GM12878 (cell line): Measurements from ENCODE around the gene PPP1CA. TPM values are rescaled to one million over a fixed set of nuclear protein-coding genes. Genes with fewer than 3 reads are reported as not detected.

Experiments used
- ATAC-seq: fragments of 200-7000 bp; cut with Tn5 transposase; 3 replicates; pipeline ENCODE4 v1.9.1; 2020; ENCODE audit warnings: mild to moderate bottlenecking, moderate library complexity
- BruUV-seq: library from RNA; stranded (reverse); fragments of 400-500 nt; replicated peaks from 2 replicates; lab custom pipeline; 2021; lab: Mats Ljungman, UMichigan
- CTCF ChIA-PET: fragments of 300-600 bp; sonication (Branson Sonifier 250); formaldehyde crosslinking; extraction: SDS; loops from one replicate; lab custom pipeline; 2021; ENCODE audit warnings: inconsistent platforms; lab: Yijun Ruan, JAX
- POLR2A ChIA-PET: fragments of 350-600 bp; formaldehyde crosslinking; extraction: SDS; loops from one replicate; lab custom pipeline; 2021; ENCODE audit warnings: inconsistent platforms; lab: Charles Lee
- RAD21 ChIA-PET: fragments of 300-600 bp; sonication (Branson Sonifier 250); formaldehyde crosslinking; loops from one replicate; lab custom pipeline; 2023; ENCODE audit warnings: antibody characterized with exemption; ENCODE audit not compliant: unreplicated experiment; lab: Charles Lee
- SMC1A ChIA-PET: fragments of 300-600 bp; sonication (Branson Sonifier 250); formaldehyde crosslinking; loops from one replicate; lab custom pipeline; 2023; ENCODE audit not compliant: unreplicated experiment, uncharacterized antibody; lab: Charles Lee
- DNase-seq: peaks from one replicate; pipeline ENCODE4 v3.0.0-alpha.2; 2011; ENCODE audit warnings: low read depth, low spot score
- FAIRE-seq: peaks from 3 replicates; lab custom pipeline; 2011; peaks lifted over from hg19 to GRCh38; lab: Jason Lieb, UNC
- H2AFZ ChIP-seq: 2 replicates; pipeline ENCODE4 v1.6.0; 2011; ENCODE audit warnings: low read depth, low read length, control low read depth; ENCODE audit not compliant: control insufficient read depth
- H3K27ac ChIP-seq: 2 replicates; pipeline ENCODE4 v1.5.1; 2011; ENCODE audit warnings: control low read depth; ENCODE audit not compliant: control insufficient read depth, insufficient read depth
- H3K27me3 ChIP-seq, 2 experiments: replicated peaks in 1 of 2; 2 replicates each; pipeline versions ENCODE4 v1.6.0 to v1.6.1; 2011; ENCODE audit warnings: low read length in 1 of 2; ENCODE audit not compliant: control insufficient read depth in 2 of 2, insufficient read depth in 2 of 2
- H3K36me3 ChIP-seq, 2 experiments: 2 replicates each; pipeline ENCODE4 v1.5.1; 2011; ENCODE audit warnings: low read length in 1 of 2; ENCODE audit not compliant: control insufficient read depth in 2 of 2, insufficient read depth in 2 of 2
- H3K4me1 ChIP-seq: 2 replicates; pipeline ENCODE4 v1.6.1; 2011; ENCODE audit warnings: mild to moderate bottlenecking, low read length, moderate library complexity, mixed read lengths; ENCODE audit not compliant: control insufficient read depth, insufficient read depth
- H3K4me2 ChIP-seq: 2 replicates; pipeline ENCODE4 v1.6.0; 2011; ENCODE audit warnings: control low read depth; ENCODE audit not compliant: control insufficient read depth, insufficient read depth
- H3K4me3 ChIP-seq: fragments of 200-600 bp; sonication (generic); 2 replicates; pipeline ENCODE4 v1.5.1; 2016
- H3K79me2 ChIP-seq: 2 replicates; pipeline ENCODE4 v1.6.0; 2011; ENCODE audit warnings: low read length; ENCODE audit not compliant: control insufficient read depth, insufficient read depth
- H3K9ac ChIP-seq: 2 replicates; pipeline ENCODE4 v1.8.0; 2011; ENCODE audit warnings: low read length, control low read depth, mixed read lengths; ENCODE audit not compliant: control insufficient read depth, insufficient read depth
- H3K9me3 ChIP-seq: replicated peaks from 3 replicates; pipeline ENCODE4 v1.5.1; 2011; ENCODE audit warnings: mild to moderate bottlenecking, low read length; ENCODE audit not compliant: control insufficient read depth, insufficient read depth
- H4K20me1 ChIP-seq: 2 replicates; pipeline ENCODE4 v1.6.0; 2011; ENCODE audit not compliant: control insufficient read depth, insufficient read depth
- GATAD2B ChIP-seq: fragments of 450-650 bp; conservative IDR thresholded peaks from 2 replicates; pipeline ENCODE4 v1.6.1; 2017; ENCODE audit warnings: low read depth, mild to moderate bottlenecking, moderate library complexity
- MXI1 ChIP-seq: fragments of 150-350 bp; IDR thresholded peaks from 2 replicates; pipeline ENCODE4 v1.6.1; 2011; ENCODE audit warnings: low read depth, mild to moderate bottlenecking, inconsistent platforms, low read length, improper control_type of control experiment
- RFX5 ChIP-seq: IDR thresholded peaks from 2 replicates; pipeline ENCODE4 v1.6.1; 2011; ENCODE audit warnings: low read depth, low read length, improper control_type of control experiment
- SMAD5 ChIP-seq: IDR thresholded peaks from 2 replicates; pipeline ENCODE4 v1.6.1; 2016; ENCODE audit warnings: antibody characterized with exemption, low read depth
- SREBF2 ChIP-seq: IDR thresholded peaks from 2 replicates; pipeline ENCODE4 v1.6.1; 2012; ENCODE audit warnings: mild to moderate bottlenecking, low read length
- WGBS: methylation state at CpG from one replicate; pipeline ENCODE4 v1.1.6; 2016; ENCODE audit warnings: low lambda C conversion rate; ENCODE audit not compliant: insufficient replicate concordance, insufficient coverage; ENCODE audit errors: missing lambda C conversion rate; 5-methylcytosine and 5-hydroxymethylcytosine counted together
- in situ Hi-C: fragments of 300-500 bp; cut with MboI; formaldehyde crosslinking; loops from 9 replicates; pipeline ENCODE4 v1.14.3; 2018; ENCODE audit warnings: mixed read lengths
- intact Hi-C: fragments of 100-400 bp; cut with micrococcal nuclease; formaldehyde crosslinking; loops from one replicate; pipeline ENCODE4 v1.14.2; 2022; ENCODE audit not compliant: unreplicated experiment
- polyA plus RNA-seq, 11 experiments: library from polyadenylated mRNA; depleted of rRNA in 4 of 11; unstranded in 6 of 11; stranded (reverse) in 5 of 11; fragments of >200 nt; fragmentation: Nextera tagmentation in 4 of 11; fragmentation: Illumina TruSeq in 1 of 11; extraction: Ambion mirVana in 4 of 11; extraction: Trizol in 1 of 11; gene quantifications; 1 replicate in 1 of 11; 2 replicates in 10 of 11; pipeline versions ENCODE4 v1.2.1 to v1.2.3, GENCODE V29; 2011 to 2016; ENCODE audit warnings: inconsistent platforms in 2 of 11, missing spikeins in 2 of 11, low read depth in 1 of 11
- total RNA-seq, 4 experiments: library from RNA; depleted of rRNA in 3 of 4; stranded (reverse); fragments of >200 nt in 3 of 4; fragmentation: Illumina TruSeq in 1 of 4; extraction: Trizol in 1 of 4; gene quantifications; 2 replicates each; pipeline versions ENCODE4 v1.2.1 to v1.2.3, GENCODE V29; 2013 to 2021
- TF ChIP-seq, protein P1 (sequence below): IDR thresholded peaks from 2 replicates; pipeline ENCODE4 v1.6.1; 2012; ENCODE audit warnings: improper control_type of control experiment, low read depth, low read length; ENCODE audit not compliant: insufficient replicate concordance

PPP1CA gene
- total and polyA plus RNA-seq, 10 of the 15 experiments (the other 5 are each of a cell fraction or from before 2014, with no cell fraction given), result 26.4 to 458 (median 240) TPM

- POLR2A ChIA-PET, result interaction anchor here (0.5 kb wide), 1 partner anchor 223 kb away, joined by 3 read pairs; no protein-coding TSS in a partner anchor
- SMC1A ChIA-PET, result no interaction called here
- intact Hi-C loops, result no loop called here
- TF ChIP-seq, protein P1, sequence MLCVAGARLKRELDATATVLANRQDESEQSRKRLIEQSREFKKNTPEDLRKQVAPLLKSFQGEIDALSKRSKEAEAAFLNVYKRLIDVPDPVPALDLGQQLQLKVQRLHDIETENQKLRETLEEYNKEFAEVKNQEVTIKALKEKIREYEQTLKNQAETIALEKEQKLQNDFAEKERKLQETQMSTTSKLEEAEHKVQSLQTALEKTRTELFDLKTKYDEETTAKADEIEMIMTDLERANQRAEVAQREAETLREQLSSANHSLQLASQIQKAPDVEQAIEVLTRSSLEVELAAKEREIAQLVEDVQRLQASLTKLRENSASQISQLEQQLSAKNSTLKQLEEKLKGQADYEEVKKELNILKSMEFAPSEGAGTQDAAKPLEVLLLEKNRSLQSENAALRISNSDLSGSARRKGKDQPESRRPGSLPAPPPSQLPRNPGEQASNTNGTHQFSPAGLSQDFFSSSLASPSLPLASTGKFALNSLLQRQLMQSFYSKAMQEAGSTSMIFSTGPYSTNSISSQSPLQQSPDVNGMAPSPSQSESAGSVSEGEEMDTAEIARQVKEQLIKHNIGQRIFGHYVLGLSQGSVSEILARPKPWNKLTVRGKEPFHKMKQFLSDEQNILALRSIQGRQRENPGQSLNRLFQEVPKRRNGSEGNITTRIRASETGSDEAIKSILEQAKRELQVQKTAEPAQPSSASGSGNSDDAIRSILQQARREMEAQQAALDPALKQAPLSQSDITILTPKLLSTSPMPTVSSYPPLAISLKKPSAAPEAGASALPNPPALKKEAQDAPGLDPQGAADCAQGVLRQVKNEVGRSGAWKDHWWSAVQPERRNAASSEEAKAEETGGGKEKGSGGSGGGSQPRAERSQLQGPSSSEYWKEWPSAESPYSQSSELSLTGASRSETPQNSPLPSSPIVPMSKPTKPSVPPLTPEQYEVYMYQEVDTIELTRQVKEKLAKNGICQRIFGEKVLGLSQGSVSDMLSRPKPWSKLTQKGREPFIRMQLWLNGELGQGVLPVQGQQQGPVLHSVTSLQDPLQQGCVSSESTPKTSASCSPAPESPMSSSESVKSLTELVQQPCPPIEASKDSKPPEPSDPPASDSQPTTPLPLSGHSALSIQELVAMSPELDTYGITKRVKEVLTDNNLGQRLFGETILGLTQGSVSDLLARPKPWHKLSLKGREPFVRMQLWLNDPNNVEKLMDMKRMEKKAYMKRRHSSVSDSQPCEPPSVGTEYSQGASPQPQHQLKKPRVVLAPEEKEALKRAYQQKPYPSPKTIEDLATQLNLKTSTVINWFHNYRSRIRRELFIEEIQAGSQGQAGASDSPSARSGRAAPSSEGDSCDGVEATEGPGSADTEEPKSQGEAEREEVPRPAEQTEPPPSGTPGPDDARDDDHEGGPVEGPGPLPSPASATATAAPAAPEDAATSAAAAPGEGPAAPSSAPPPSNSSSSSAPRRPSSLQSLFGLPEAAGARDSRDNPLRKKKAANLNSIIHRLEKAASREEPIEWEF, result no peak
- TF ChIP-seq RFX5, result no peak
- no peak for TF ChIP-seq MXI1
- TF ChIP-seq SMAD5, result no peak
- no peak for TF ChIP-seq SREBF2
- no peak for TF ChIP-seq GATAD2B
- no peak overlapping the region for H2AFZ ChIP-seq
- no peak overlapping the region for H3K4me3 ChIP-seq
- H3K27me3 ChIP-seq, result peaks cover 1 to 4% of the 10 kb centered on the region in 2 experiments; a peak in 3 of 4 replicates
- no peak for DNase-seq
- no peak for FAIRE-seq
- no peak overlapping the region for H3K4me2 ChIP-seq
- H3K4me1 ChIP-seq, result peaks cover 12% of the 10 kb centered on the region
- CTCF ChIA-PET, result interaction anchor here (2.4 to 26.2 kb wide), 2 partner anchors 11 to 13 kb away, joined by 7 to 1301 read pairs; partner anchors contain the start of genes CLCF1 and RAD9A
- H3K9me3 ChIP-seq, result no peaks in the 10 kb centered on the region
- BruUV-seq, result no TSS peak
- H3K9ac ChIP-seq, result no peak overlapping the region
- H4K20me1 ChIP-seq, result peaks cover 8% of the 10 kb centered on the region; the same call in 1 of the 2 replicates
- WGBS, result 69% methylated on average over 8 of the region's 8 CpGs
- RAD21 ChIA-PET, result no interaction called here
- in situ Hi-C loops, result no loop called here
- no peaks in the 10 kb centered on the region for H3K36me3 ChIP-seq
- no peaks in the 10 kb centered on the region for H3K79me2 ChIP-seq
- no peak for ATAC-seq
- H3K27ac ChIP-seq, result no peak overlapping the region
Observed at GRCh38 chr11:67366546-67366945, 35.1 kb downstream of the PPP1CA start.
